ENCODE measurements around the gene NMNAT2.

The NMNAT2 gene

GRCh38 chr1:183263886-183264602, 154.1 kb downstream of the NMNAT2 start:
- no peak overlapping the region for H3K4me3 ChIP-seq (ENCODE audit: low read depth, low read length)
- TF ChIP-seq POLR2A (IDR thresholded peaks at IDR 0.05; ENCODE audit: extremely low read depth, insufficient read length) (no peak), MAX (IDR thresholded peaks at IDR 0.05; ENCODE audit: low read depth, low read length) (no peak), MYC (IDR thresholded peaks at IDR 0.05; ENCODE audit: low read depth, low read length) (no peak)
- TF ChIP-seq, protein P1, sequence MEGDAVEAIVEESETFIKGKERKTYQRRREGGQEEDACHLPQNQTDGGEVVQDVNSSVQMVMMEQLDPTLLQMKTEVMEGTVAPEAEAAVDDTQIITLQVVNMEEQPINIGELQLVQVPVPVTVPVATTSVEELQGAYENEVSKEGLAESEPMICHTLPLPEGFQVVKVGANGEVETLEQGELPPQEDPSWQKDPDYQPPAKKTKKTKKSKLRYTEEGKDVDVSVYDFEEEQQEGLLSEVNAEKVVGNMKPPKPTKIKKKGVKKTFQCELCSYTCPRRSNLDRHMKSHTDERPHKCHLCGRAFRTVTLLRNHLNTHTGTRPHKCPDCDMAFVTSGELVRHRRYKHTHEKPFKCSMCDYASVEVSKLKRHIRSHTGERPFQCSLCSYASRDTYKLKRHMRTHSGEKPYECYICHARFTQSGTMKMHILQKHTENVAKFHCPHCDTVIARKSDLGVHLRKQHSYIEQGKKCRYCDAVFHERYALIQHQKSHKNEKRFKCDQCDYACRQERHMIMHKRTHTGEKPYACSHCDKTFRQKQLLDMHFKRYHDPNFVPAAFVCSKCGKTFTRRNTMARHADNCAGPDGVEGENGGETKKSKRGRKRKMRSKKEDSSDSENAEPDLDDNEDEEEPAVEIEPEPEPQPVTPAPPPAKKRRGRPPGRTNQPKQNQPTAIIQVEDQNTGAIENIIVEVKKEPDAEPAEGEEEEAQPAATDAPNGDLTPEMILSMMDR (IDR thresholded peaks at IDR 0.05; ENCODE audit: low read depth, low read length): no peak
- no peak for DNase-seq (ENCODE audit: low read depth)

DNA sequence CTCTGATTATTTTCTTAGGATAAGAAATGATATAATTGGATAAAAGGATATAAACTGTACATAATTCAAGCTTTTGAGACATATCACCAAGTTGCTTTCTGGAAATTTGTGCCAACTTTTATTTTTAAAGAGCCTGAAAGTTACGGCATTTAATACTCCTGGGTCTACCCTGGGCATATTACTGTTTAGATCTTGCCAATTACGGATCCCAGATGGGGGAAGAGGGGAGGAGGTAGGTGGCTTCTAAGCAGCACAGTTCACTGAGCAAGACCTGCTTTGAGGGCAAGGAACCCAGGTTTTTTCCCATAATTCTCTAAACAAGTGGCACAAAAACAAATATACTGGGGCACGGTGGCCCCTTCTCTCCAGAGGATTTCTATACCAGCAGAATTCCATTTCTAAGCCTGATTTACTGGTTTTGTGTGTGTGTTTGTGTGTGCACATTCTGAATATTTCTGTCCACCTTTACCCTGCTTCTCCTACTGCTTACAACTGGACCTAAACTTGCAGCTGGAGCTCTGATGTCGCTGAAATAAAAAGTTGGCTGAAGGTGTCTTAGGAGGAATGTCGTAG, 155.5 kb downstream of the NMNAT2 start:
- no peak overlapping the region for H3K4me3 ChIP-seq (ENCODE audit: low read depth, low read length)
- DNase-seq (ENCODE audit: low read depth): no peak
- TF ChIP-seq MAX (IDR thresholded peaks at IDR 0.05; ENCODE audit: low read depth, low read length): no peak
- TF ChIP-seq, protein P1 (IDR thresholded peaks at IDR 0.05; ENCODE audit: low read depth, low read length): no peak
- no peak for TF ChIP-seq MYC (IDR thresholded peaks at IDR 0.05; ENCODE audit: low read depth, low read length)
- TF ChIP-seq POLR2A (IDR thresholded peaks at IDR 0.05; ENCODE audit: extremely low read depth, insufficient read length): no peak

DNA sequence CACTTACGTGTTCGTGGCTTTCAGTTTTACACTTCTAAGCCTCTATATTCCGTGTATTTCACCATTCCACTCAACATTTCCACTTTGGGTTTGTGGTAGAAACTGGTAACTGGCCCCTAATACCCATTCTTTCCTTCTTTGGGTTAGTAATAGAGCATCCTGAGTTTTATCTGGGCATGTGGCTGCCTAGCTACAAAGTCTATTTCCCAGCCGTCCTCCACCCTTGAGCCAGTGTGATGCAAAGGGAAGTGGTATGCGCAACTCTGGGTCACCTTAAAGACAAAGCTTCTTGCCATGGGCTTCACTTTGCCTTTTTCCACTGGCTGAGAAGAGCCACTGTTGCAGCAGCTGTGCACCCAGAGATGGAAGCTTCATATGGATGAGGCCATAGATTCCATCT, 158.3 kb downstream of the NMNAT2 start:
- TF ChIP-seq MAX (IDR thresholded peaks at IDR 0.05; ENCODE audit: low read depth, low read length) (0 out of 2 replicates have a peak, but pooled peaks have one; percentile 17), POLR2A (IDR thresholded peaks at IDR 0.05; ENCODE audit: extremely low read depth, insufficient read length) (no peak)
- peak; percentile 54 for DNase-seq (ENCODE audit: low read depth)
- no peak overlapping the region for H3K4me3 ChIP-seq (ENCODE audit: low read depth, low read length)

- H3K4me3 ChIP-seq (ENCODE audit: low read depth, low read length): no peak overlapping the region
- TF ChIP-seq MYC (IDR thresholded peaks at IDR 0.05; ENCODE audit: low read depth, low read length): no peak
- TF ChIP-seq, protein P1 (IDR thresholded peaks at IDR 0.05; ENCODE audit: low read depth, low read length): no peak
- no peak for DNase-seq (ENCODE audit: low read depth)
Measured at GRCh38 chr1:183255073-183255472, 163.1 kb downstream of the NMNAT2 start.

- TF ChIP-seq, protein P1 (IDR thresholded peaks at IDR 0.05; ENCODE audit: low read depth, low read length): no peak
- no peak for TF ChIP-seq POLR2A (IDR thresholded peaks at IDR 0.05; ENCODE audit: extremely low read depth, insufficient read length)
- no peak for TF ChIP-seq MYC (IDR thresholded peaks at IDR 0.05; ENCODE audit: low read depth, low read length)
- no peak for TF ChIP-seq MAX (IDR thresholded peaks at IDR 0.05; ENCODE audit: low read depth, low read length)
- DNase-seq (ENCODE audit: low read depth): no peak
- no peak overlapping the region for H3K4me3 ChIP-seq (ENCODE audit: low read depth, low read length)
Measured at GRCh38 chr1:183251959-183252450, 166.2 kb downstream of the NMNAT2 start.

- no peak overlapping the region for H3K4me3 ChIP-seq (ENCODE audit: low read depth, low read length)
- no peak for TF ChIP-seq MYC (IDR thresholded peaks at IDR 0.05; ENCODE audit: low read depth, low read length)
- no peak for TF ChIP-seq MAX (IDR thresholded peaks at IDR 0.05; ENCODE audit: low read depth, low read length)
- no peak for TF ChIP-seq POLR2A (IDR thresholded peaks at IDR 0.05; ENCODE audit: extremely low read depth, insufficient read length)
- TF ChIP-seq, protein P1 (IDR thresholded peaks at IDR 0.05; ENCODE audit: low read depth, low read length): no peak
- DNase-seq (ENCODE audit: low read depth): no peak
Measured at GRCh38 chr1:183251101-183251958, 166.8 kb downstream of the NMNAT2 start.
